ENCODE data around the gene CPLX3. TPM values are rescaled to one million over a fixed set of nuclear protein-coding genes. Genes with fewer than 3 reads are reported as not detected.
A peak's percentile ranks its signal among the peaks of the same experiment; 100 is the strongest.

The CPLX3 gene
- total RNA-seq, 3 donors from 2014 or later: 0.66 TPM; not detected in 2

DNA sequence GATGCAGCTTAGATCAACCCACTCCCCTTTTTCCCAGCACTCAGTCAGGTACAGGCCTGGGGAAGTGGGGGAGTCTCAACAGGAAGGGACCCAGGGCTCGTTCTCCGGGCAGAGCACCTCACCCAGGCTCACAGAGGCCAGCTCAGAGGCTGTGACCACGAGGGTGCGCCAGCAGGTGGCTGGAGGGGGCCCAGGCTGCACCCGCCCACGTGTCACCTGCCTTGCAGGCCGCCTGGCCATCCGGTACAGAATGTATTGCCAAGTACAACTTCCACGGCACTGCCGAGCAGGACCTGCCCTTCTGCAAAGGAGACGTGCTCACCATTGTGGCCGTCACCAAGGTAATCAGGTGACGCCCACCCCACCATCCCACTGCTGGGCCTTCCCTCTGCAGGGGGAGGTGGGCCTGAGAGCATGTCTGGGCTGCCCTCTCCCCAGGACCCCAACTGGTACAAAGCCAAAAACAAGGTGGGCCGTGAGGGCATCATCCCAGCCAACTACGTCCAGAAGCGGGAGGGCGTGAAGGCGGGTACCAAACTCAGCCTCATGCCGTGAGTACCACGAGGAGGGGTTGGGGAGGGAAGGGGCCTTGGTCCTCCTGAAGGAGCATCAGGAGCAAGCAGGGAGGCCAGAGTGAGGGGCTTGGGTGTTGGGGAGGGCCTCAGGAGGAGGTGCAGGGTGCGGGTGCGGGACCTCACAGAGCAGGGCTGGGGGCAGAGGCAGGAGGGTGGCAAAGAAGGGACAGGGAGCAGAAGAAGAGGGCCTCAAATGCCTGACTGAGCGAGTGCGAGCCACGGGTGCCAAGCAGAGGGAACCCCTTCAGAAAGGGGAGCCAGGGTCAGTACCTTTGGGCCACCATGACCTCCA is 27.8 kb upstream of the CPLX3 start:
- H3K4me1 ChIP-seq: peaks cover 4 to 19% of the 10 kb centered on the region in 2 donors
- DNase-seq (ENCODE audit: low spot score in 2 of 2): peak in 1 of 2 donors; percentile 55
- peaks cover 12% of the 10 kb centered on the region for H3K36me3 ChIP-seq
- H3K9me3 ChIP-seq: no peaks in the 10 kb centered on the region
- TF ChIP-seq POLR2AphosphoS5 (IDR thresholded peaks at IDR 0.05): no peak
- TF ChIP-seq, protein P1, sequence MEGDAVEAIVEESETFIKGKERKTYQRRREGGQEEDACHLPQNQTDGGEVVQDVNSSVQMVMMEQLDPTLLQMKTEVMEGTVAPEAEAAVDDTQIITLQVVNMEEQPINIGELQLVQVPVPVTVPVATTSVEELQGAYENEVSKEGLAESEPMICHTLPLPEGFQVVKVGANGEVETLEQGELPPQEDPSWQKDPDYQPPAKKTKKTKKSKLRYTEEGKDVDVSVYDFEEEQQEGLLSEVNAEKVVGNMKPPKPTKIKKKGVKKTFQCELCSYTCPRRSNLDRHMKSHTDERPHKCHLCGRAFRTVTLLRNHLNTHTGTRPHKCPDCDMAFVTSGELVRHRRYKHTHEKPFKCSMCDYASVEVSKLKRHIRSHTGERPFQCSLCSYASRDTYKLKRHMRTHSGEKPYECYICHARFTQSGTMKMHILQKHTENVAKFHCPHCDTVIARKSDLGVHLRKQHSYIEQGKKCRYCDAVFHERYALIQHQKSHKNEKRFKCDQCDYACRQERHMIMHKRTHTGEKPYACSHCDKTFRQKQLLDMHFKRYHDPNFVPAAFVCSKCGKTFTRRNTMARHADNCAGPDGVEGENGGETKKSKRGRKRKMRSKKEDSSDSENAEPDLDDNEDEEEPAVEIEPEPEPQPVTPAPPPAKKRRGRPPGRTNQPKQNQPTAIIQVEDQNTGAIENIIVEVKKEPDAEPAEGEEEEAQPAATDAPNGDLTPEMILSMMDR (IDR thresholded peaks at IDR 0.05): no peak
- no peak for TF ChIP-seq POLR2A (IDR thresholded peaks at IDR 0.05)
- intact Hi-C loops (cut with DNase I; ENCODE audit: low total_unique reads): no loop called here
- no peak overlapping the region for H3K4me3 ChIP-seq
- peak overlapping the region; percentile 54 to 75 for H3K27ac ChIP-seq
- H3K27me3 ChIP-seq: no peaks in the 10 kb centered on the region

DNA sequence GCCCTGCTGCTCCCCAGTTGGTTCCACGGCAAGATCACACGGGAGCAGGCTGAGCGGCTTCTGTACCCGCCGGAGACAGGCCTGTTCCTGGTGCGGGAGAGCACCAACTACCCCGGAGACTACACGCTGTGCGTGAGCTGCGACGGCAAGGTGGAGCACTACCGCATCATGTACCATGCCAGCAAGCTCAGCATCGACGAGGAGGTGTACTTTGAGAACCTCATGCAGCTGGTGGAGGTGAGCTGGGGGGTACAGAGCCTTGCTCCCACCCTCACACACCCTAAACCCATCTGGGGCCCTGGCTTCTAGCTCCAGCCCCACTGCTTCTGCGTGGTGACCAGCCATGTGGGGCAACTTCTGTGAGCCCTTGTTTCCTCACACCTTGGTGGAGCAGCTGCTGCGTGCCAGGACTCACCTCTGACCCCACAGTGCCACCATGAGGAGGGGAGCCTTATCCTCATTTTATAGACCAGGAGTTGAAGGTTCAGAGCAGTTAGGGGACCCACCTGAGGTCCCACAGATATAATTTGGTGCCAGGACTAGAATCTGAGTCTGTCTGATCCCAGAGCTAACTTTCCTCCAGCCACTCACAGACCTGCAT is 27.1 kb upstream of the CPLX3 start:
- peaks cover 4 to 19% of the 10 kb centered on the region in 2 donors for H3K4me1 ChIP-seq
- no peaks in the 10 kb centered on the region for H3K9me3 ChIP-seq
- peaks cover 12% of the 10 kb centered on the region for H3K36me3 ChIP-seq
- TF ChIP-seq, protein P1 (IDR thresholded peaks at IDR 0.05): no peak
- TF ChIP-seq POLR2A (IDR thresholded peaks at IDR 0.05): no peak
- no peak for TF ChIP-seq POLR2AphosphoS5 (IDR thresholded peaks at IDR 0.05)
- peak overlapping the region; percentile 54 to 75 for H3K27ac ChIP-seq
- no peak overlapping the region for H3K4me3 ChIP-seq
- intact Hi-C loops (cut with DNase I; ENCODE audit: low total_unique reads): no loop called here
- DNase-seq (ENCODE audit: low spot score in 2 of 2): no peak
- H3K27me3 ChIP-seq: no peaks in the 10 kb centered on the region

DNA sequence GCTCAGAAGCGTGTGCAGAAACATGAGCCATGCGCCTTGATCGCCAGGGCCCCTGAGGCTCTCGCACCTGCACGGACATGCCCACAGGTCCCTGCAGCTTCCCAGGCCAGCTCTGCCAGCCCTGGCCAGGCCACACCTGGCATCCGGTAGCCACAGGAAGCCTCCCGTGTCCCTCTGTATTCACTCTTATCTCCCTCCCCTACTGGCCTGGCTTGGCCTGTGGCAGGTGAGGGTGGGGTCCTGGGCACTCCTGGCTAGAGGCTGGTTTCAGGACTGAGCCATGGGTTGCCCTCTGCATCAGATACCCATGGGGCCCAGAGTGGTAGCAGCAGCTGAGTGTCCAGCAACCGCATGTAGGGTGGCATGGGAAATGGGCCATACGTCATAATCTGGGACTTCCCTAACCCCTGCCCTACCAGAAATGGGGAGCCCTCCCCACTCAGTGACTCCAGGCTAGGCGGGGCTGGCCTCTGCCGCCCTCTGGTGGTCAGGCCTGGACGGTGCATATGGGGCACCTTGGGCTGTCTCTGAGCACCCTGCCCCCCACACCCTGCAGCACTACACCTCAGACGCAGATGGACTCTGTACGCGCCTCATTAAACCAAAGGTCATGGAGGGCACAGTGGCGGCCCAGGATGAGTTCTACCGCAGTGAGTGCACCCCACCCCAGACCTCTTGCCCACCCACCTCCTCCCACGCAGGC is 26.4 kb upstream of the CPLX3 start:
- Histone ChIP-seq H3K36me3 (peaks cover 12% of the 10 kb centered on the region), H3K9me3 (no peaks in the 10 kb centered on the region), H3K4me3 (no peak overlapping the region), H3K27ac (peak overlapping the region; percentile 54 to 75), H3K27me3 (no peaks in the 10 kb centered on the region), H3K4me1 (peaks cover 4 to 19% of the 10 kb centered on the region in 2 donors)
- peak; percentile 62 to 64 for DNase-seq (ENCODE audit: low spot score in 2 of 2)
- intact Hi-C loops (cut with DNase I; ENCODE audit: low total_unique reads): no loop called here
- TF ChIP-seq POLR2A (IDR thresholded peaks at IDR 0.05): no peak
- peak in 2 of 3 donors; percentile 14 to 30 for TF ChIP-seq POLR2AphosphoS5 (IDR thresholded peaks at IDR 0.05)
- TF ChIP-seq, protein P1 (IDR thresholded peaks at IDR 0.05): peak; percentile 89 to 97 (median 90)

DNA sequence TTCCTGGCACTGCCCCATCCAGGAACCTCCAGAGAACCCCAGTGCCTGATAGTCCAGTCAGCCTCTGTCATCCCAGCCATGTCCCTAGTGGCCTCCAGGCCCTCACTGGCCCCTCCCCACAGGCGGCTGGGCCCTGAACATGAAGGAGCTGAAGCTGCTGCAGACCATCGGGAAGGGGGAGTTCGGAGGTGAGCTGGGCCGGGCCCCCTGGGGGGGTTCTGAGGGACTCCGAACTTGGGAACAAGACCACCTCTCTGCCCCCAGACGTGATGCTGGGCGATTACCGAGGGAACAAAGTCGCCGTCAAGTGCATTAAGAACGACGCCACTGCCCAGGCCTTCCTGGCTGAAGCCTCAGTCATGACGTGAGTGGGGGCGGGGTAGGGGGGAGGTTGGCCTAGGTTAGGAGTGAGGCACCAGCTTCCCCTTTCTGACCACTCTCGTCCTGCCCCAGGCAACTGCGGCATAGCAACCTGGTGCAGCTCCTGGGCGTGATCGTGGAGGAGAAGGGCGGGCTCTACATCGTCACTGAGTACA is 25.8 kb upstream of the CPLX3 start:
- no peak for DNase-seq (ENCODE audit: low spot score in 2 of 2)
- intact Hi-C loops (cut with DNase I; ENCODE audit: low total_unique reads): no loop called here

More for the DNA sequence above, 25.8 kb upstream of the CPLX3 start:
- H3K36me3 ChIP-seq: peaks cover 12% of the 10 kb centered on the region
- H3K4me1 ChIP-seq: peaks cover 4 to 19% of the 10 kb centered on the region in 2 donors
- no peak overlapping the region for H3K4me3 ChIP-seq
- H3K9me3 ChIP-seq: no peaks in the 10 kb centered on the region
- no peak for TF ChIP-seq POLR2AphosphoS5 (IDR thresholded peaks at IDR 0.05)
- no peak for TF ChIP-seq POLR2A (IDR thresholded peaks at IDR 0.05)
- TF ChIP-seq, protein P1 (IDR thresholded peaks at IDR 0.05): no peak
- no peaks in the 10 kb centered on the region for H3K27me3 ChIP-seq
- H3K27ac ChIP-seq: peak overlapping the region in 1 of 2 donors; percentile 75

All from breast epithelium (tissue), 4 donors.